ENCODE measurements around the gene ZNF644.
A peak's percentile ranks its signal among the peaks of the same experiment; 100 is the strongest.
"Not testable (repeated sequence)": the region's sequence is repeated elsewhere in the genome, so short reads cannot be mapped to it uniquely, and the experiment has no call there.

Gene ZNF644

GRCh38 chr1:90977522-90977921 lies 44.3 kb downstream of the ZNF644 start:
- no peak for DNase-seq

GRCh38 chr1:90973897-90974798 lies 47.7 kb downstream of the ZNF644 start:
- DNase-seq, result no peak

GRCh38 chr1:90970208-90970607 lies 51.6 kb downstream of the ZNF644 start:
- DNase-seq, result no peak

- no peak for DNase-seq
Measured at GRCh38 chr1:90969241-90969640, 52.6 kb downstream of the ZNF644 start.

- DNase-seq, result peak; percentile 24
Measured at GRCh38 chr1:90964444-90965035, 57.3 kb downstream of the ZNF644 start.

GRCh38 chr1:90963651-90964050 lies 58.2 kb downstream of the ZNF644 start:
- no peak for DNase-seq

GRCh38 chr1:90963236-90963635 lies 58.6 kb downstream of the ZNF644 start:
- DNase-seq, result no peak

- DNase-seq, result no peak
Measured at GRCh38 chr1:90959352-90960206, 62.3 kb downstream of the ZNF644 start.

GRCh38 chr1:90957497-90957896 lies 64.3 kb downstream of the ZNF644 start:
- no peak for DNase-seq

GRCh38 chr1:90955769-90956168 lies 66.1 kb downstream of the ZNF644 start:
- DNase-seq, result no peak

GRCh38 chr1:90952906-90953305 lies 68.9 kb downstream of the ZNF644 start:
- no peak for DNase-seq

GRCh38 chr1:90951009-90951408 lies 70.8 kb downstream of the ZNF644 start:
- DNase-seq, result no peak

- no peak for DNase-seq
Measured at GRCh38 chr1:90948301-90948700, 73.5 kb downstream of the ZNF644 start.

GRCh38 chr1:90946630-90947029 lies 75.2 kb downstream of the ZNF644 start:
- DNase-seq, result no peak

GRCh38 chr1:90945287-90945686 lies 76.5 kb downstream of the ZNF644 start:
- no peak for DNase-seq

- no peak for DNase-seq
Measured at GRCh38 chr1:90943966-90944365, 77.9 kb downstream of the ZNF644 start.

- no peak for DNase-seq
Measured at GRCh38 chr1:90940746-90941145, 81.1 kb downstream of the ZNF644 start.

GRCh38 chr1:90936731-90937130 lies 85.1 kb downstream of the ZNF644 start:
- no peak for DNase-seq

- no peak for DNase-seq
Measured at GRCh38 chr1:90936061-90936460, 85.8 kb downstream of the ZNF644 start.

- DNase-seq, result not testable (repeated sequence)
Measured at GRCh38 chr1:90928231-90928630, 93.6 kb downstream of the ZNF644 start.

- not testable (repeated sequence) for DNase-seq
Measured at GRCh38 chr1:90927674-90928073, 94.2 kb downstream of the ZNF644 start.

GRCh38 chr1:90926971-90927370 lies 94.9 kb downstream of the ZNF644 start:
- DNase-seq, result no peak

Data from CD4-positive, alpha-beta T cell treated with Interleukin-17A for 1 hour (primary cell).